GM12878 (cell line): ENCODE measurements around the gene B3GALT4. TPM values are rescaled to one million over a fixed set of nuclear protein-coding genes. Genes with fewer than 3 reads are reported as not detected.
A peak's percentile ranks its signal among the peaks of the same experiment; 100 is the strongest.

Experiments used
- ATF7 ChIP-seq: fragments of 450-650 bp; IDR thresholded peaks from 2 replicates; pipeline ENCODE4 v1.6.1; 2016; ENCODE audit warnings: low read depth, mild to moderate bottlenecking
- CHD1 ChIP-seq: IDR thresholded peaks from 2 replicates; pipeline ENCODE4 v1.6.1; 2012; ENCODE audit warnings: low read depth, low read length, improper control_type of control experiment
- EZH2 ChIP-seq: IDR thresholded peaks from 2 replicates; pipeline ENCODE4 v1.6.1; 2012; ENCODE audit warnings: low read depth, mild to moderate bottlenecking, control low read depth, inconsistent platforms, low read length, borderline replicate concordance; ENCODE audit not compliant: control insufficient read depth
- FOS ChIP-seq: IDR thresholded peaks from 3 replicates; pipeline ENCODE4 v1.6.1; 2011; ENCODE audit warnings: borderline replicate concordance; ENCODE audit not compliant: insufficient read length; ENCODE audit errors: extremely low read depth
- IKZF1 ChIP-seq: fragments of 450-650 bp; conservative IDR thresholded peaks from 2 replicates; pipeline ENCODE4 v1.6.1; 2017; ENCODE audit warnings: antibody characterized with exemption, mild to moderate bottlenecking
- JUNB ChIP-seq: IDR thresholded peaks from 2 replicates; pipeline ENCODE4 v1.6.1; 2016; ENCODE audit warnings: antibody characterized with exemption, mild to moderate bottlenecking
- JUND ChIP-seq: IDR thresholded peaks from 2 replicates; pipeline ENCODE4 v1.6.1; 2012; ENCODE audit warnings: low read depth, mild to moderate bottlenecking, low read length, improper control_type of control experiment, moderate library complexity
- MEF2A ChIP-seq: IDR thresholded peaks from 2 replicates; pipeline ENCODE4 v1.6.1; 2011; ENCODE audit warnings: low read depth, mild to moderate bottlenecking, low read length, moderate library complexity; ENCODE audit not compliant: insufficient read depth
- NFYA ChIP-seq: IDR thresholded peaks from 2 replicates; pipeline ENCODE4 v1.6.1; 2011; ENCODE audit warnings: low read depth, mild to moderate bottlenecking, low read length, improper control_type of control experiment, borderline replicate concordance
- NFYB ChIP-seq: IDR thresholded peaks from 2 replicates; pipeline ENCODE4 v1.6.1; 2011; ENCODE audit warnings: low read depth, mild to moderate bottlenecking, low read length, improper control_type of control experiment, moderate library complexity; ENCODE audit not compliant: insufficient read depth
- NR2F1 ChIP-seq: fragments of 450-650 bp; conservative IDR thresholded peaks from 2 replicates; pipeline ENCODE4 v1.6.1; 2017; ENCODE audit warnings: mild to moderate bottlenecking
- POLR2A ChIP-seq: IDR thresholded peaks from 2 replicates; pipeline ENCODE4 v1.6.1; 2011; ENCODE audit warnings: low read depth, mild to moderate bottlenecking, low read length
- RAD51 ChIP-seq: fragments of 450-650 bp; IDR thresholded peaks from 2 replicates; pipeline ENCODE4 v1.6.1; 2016; ENCODE audit warnings: moderate library complexity, mild to moderate bottlenecking, inconsistent platforms
- RB1 ChIP-seq: fragments of 450-650 bp; formaldehyde crosslinking; IDR thresholded peaks from 2 replicates; pipeline ENCODE4 v1.6.1; 2017; ENCODE audit warnings: mild to moderate bottlenecking, borderline replicate concordance
- RUNX3 ChIP-seq: IDR thresholded peaks from 2 replicates; pipeline ENCODE4 v1.6.1; 2012; ENCODE audit warnings: low read length, inconsistent platforms
- SMARCA5 ChIP-seq: fragments of 450-650 bp; IDR thresholded peaks from 2 replicates; pipeline ENCODE4 v1.6.1; 2017; ENCODE audit warnings: mild to moderate bottlenecking
- SRF ChIP-seq, 2 experiments: IDR thresholded peaks; 2 replicates each; pipeline ENCODE4 v1.6.1; 2011; ENCODE audit warnings: low read depth in 2 of 2, low read length in 2 of 2, mild to moderate bottlenecking in 1 of 2, moderate library complexity in 1 of 2
- TCF12 ChIP-seq: IDR thresholded peaks from 2 replicates; pipeline ENCODE4 v1.6.1; 2011; ENCODE audit warnings: low read depth, mild to moderate bottlenecking, low read length
- YBX1 ChIP-seq: fragments of 450-650 bp; IDR thresholded peaks from 2 replicates; pipeline ENCODE4 v1.6.1; 2016; ENCODE audit warnings: antibody characterized with exemption
- ZNF207 ChIP-seq: fragments of 450-650 bp; IDR thresholded peaks from 2 replicates; pipeline ENCODE4 v1.6.1; 2014; ENCODE audit warnings: antibody characterized with exemption, mild to moderate bottlenecking, borderline replicate concordance
- polyA plus RNA-seq, 11 experiments: library from polyadenylated mRNA; depleted of rRNA in 4 of 11; unstranded in 6 of 11; stranded (reverse) in 5 of 11; fragments of >200 nt; fragmentation: Nextera tagmentation in 4 of 11; fragmentation: Illumina TruSeq in 1 of 11; extraction: Ambion mirVana in 4 of 11; extraction: Trizol in 1 of 11; gene quantifications; 1 replicate in 1 of 11; 2 replicates in 10 of 11; pipeline versions ENCODE4 v1.2.1 to v1.2.3, GENCODE V29; 2011 to 2016; ENCODE audit warnings: inconsistent platforms in 2 of 11, missing spikeins in 2 of 11, low read depth in 1 of 11
- total RNA-seq, 4 experiments: library from RNA; depleted of rRNA in 3 of 4; stranded (reverse); fragments of >200 nt in 3 of 4; fragmentation: Illumina TruSeq in 1 of 4; extraction: Trizol in 1 of 4; gene quantifications; 2 replicates each; pipeline versions ENCODE4 v1.2.1 to v1.2.3, GENCODE V29; 2013 to 2021
- TF ChIP-seq, protein P1 (sequence below), 3 experiments: IDR thresholded peaks in 2 of 3; conservative IDR thresholded peaks in 1 of 3; 2 replicates each; pipeline ENCODE4 v1.5.1; 2011; ENCODE audit warnings: low read depth in 3 of 3, low read length in 3 of 3, mild to moderate bottlenecking in 3 of 3, control low read depth in 2 of 3, moderate library complexity in 2 of 3, inconsistent platforms in 1 of 3, mixed read lengths in 1 of 3; ENCODE audit not compliant: control insufficient read depth in 2 of 3, insufficient read depth in 1 of 3; ENCODE audit errors: extremely low read depth in 1 of 3
- TF ChIP-seq, protein P2 (sequence below): fragments of 450-650 bp; IDR thresholded peaks from 2 replicates; pipeline ENCODE4 v1.6.1; 2017; ENCODE audit warnings: mild to moderate bottlenecking, moderate library complexity
- TF ChIP-seq, protein P3 (sequence below): IDR thresholded peaks from 2 replicates; pipeline ENCODE4 v1.6.1; 2012; ENCODE audit warnings: low read length, inconsistent platforms
- TF ChIP-seq, protein P4 (sequence below): IDR thresholded peaks from 2 replicates; pipeline ENCODE4 v1.6.1; 2012; ENCODE audit warnings: low read depth, low read length, improper control_type of control experiment

The B3GALT4 gene
- total and polyA plus RNA-seq, 10 of the 15 experiments (the other 5 are each of a cell fraction or from before 2014, with no cell fraction given): 0.27 to 8.2 (median 2.6) TPM

DNA sequence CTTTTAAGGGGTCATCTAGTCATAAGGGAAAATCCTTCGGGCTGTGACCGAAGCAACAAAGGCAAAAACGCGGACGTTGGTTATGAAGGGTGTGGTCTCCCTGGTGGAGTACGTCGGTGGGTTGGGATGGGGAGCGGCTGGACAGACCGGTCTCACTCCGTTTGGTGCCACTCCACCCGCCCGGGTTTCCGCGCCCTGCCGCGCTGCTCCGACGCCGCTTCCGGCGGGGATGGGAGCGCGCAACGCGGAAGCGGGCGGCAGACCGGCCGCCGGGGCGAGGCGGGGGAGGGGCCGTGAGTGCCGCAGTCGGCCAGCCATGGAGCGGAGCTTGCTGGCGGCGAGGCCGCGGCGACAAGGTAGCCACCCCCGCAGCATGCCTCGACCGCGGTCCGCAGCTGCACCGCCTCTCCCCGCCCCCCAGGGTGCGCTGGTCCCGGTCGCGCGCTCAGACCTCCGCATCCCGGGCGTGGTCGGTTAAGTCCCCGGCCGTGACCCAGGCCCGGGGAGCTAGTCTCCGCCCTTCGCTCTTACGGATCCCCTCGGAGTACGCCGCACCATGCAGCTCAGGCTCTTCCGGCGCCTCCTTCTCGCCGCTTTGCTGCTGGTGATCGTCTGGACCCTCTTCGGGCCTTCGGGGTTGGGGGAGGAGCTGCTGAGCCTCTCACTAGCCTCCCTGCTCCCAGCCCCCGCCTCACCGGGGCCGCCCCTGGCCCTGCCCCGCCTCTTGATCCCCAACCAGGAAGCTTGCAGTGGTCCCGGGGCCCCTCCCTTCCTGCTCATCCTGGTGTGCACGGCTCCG is at the start of gene B3GALT4 (continued):
- TF ChIP-seq IKZF1: peak; percentile 85
- TF ChIP-seq NFYB: no peak
- TF ChIP-seq, protein P1, sequence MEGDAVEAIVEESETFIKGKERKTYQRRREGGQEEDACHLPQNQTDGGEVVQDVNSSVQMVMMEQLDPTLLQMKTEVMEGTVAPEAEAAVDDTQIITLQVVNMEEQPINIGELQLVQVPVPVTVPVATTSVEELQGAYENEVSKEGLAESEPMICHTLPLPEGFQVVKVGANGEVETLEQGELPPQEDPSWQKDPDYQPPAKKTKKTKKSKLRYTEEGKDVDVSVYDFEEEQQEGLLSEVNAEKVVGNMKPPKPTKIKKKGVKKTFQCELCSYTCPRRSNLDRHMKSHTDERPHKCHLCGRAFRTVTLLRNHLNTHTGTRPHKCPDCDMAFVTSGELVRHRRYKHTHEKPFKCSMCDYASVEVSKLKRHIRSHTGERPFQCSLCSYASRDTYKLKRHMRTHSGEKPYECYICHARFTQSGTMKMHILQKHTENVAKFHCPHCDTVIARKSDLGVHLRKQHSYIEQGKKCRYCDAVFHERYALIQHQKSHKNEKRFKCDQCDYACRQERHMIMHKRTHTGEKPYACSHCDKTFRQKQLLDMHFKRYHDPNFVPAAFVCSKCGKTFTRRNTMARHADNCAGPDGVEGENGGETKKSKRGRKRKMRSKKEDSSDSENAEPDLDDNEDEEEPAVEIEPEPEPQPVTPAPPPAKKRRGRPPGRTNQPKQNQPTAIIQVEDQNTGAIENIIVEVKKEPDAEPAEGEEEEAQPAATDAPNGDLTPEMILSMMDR (IDR thresholded peaks at IDR 0.05 in 2 of 3, conservative IDR thresholded peaks at IDR 0.05 in 1 of 3; ENCODE audit: control insufficient read depth in 2 of 3, extremely low read depth in 1 of 3, insufficient read depth in 1 of 3, low read depth in 3 of 3, low read length in 3 of 3): peak; percentile 34 to 60 (median 47); a peak in 4 of 6 replicates
- TF ChIP-seq, protein P2, sequence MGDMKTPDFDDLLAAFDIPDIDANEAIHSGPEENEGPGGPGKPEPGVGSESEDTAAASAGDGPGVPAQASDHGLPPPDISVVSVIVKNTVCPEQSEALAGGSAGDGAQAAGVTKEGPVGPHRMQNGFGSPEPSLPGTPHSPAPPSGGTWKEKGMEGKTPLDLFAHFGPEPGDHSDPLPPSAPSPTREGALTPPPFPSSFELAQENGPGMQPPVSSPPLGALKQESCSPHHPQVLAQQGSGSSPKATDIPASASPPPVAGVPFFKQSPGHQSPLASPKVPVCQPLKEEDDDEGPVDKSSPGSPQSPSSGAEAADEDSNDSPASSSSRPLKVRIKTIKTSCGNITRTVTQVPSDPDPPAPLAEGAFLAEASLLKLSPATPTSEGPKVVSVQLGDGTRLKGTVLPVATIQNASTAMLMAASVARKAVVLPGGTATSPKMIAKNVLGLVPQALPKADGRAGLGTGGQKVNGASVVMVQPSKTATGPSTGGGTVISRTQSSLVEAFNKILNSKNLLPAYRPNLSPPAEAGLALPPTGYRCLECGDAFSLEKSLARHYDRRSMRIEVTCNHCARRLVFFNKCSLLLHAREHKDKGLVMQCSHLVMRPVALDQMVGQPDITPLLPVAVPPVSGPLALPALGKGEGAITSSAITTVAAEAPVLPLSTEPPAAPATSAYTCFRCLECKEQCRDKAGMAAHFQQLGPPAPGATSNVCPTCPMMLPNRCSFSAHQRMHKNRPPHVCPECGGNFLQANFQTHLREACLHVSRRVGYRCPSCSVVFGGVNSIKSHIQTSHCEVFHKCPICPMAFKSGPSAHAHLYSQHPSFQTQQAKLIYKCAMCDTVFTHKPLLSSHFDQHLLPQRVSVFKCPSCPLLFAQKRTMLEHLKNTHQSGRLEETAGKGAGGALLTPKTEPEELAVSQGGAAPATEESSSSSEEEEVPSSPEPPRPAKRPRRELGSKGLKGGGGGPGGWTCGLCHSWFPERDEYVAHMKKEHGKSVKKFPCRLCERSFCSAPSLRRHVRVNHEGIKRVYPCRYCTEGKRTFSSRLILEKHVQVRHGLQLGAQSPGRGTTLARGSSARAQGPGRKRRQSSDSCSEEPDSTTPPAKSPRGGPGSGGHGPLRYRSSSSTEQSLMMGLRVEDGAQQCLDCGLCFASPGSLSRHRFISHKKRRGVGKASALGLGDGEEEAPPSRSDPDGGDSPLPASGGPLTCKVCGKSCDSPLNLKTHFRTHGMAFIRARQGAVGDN: peak; percentile 79
- TF ChIP-seq TCF12: peak; percentile 49; the same call in 1 of the 2 replicates
- peak; percentile 81; the same call in 1 of the 2 replicates for TF ChIP-seq ZNF207
- no peak for TF ChIP-seq YBX1
- TF ChIP-seq EZH2: no peak
- TF ChIP-seq RB1: peak; percentile 76; the same call in 1 of the 2 replicates
- TF ChIP-seq FOS: no peak
- no peak for TF ChIP-seq RAD51
- TF ChIP-seq CHD1: no peak
- no peak for TF ChIP-seq ATF7
- no peak for TF ChIP-seq NFYA
- no peak for TF ChIP-seq RUNX3
- TF ChIP-seq POLR2A: peak; percentile 92
- TF ChIP-seq, protein P3, sequence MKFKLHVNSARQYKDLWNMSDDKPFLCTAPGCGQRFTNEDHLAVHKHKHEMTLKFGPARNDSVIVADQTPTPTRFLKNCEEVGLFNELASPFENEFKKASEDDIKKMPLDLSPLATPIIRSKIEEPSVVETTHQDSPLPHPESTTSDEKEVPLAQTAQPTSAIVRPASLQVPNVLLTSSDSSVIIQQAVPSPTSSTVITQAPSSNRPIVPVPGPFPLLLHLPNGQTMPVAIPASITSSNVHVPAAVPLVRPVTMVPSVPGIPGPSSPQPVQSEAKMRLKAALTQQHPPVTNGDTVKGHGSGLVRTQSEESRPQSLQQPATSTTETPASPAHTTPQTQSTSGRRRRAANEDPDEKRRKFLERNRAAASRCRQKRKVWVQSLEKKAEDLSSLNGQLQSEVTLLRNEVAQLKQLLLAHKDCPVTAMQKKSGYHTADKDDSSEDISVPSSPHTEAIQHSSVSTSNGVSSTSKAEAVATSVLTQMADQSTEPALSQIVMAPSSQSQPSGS: no peak
- TF ChIP-seq, protein P4, sequence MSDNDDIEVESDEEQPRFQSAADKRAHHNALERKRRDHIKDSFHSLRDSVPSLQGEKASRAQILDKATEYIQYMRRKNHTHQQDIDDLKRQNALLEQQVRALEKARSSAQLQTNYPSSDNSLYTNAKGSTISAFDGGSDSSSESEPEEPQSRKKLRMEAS: peak; percentile 76
- no peak for TF ChIP-seq JUNB
- TF ChIP-seq SRF (IDR thresholded peaks at IDR 0.05; ENCODE audit: low read depth in 2 of 2, low read length in 2 of 2): 0 out of 4 replicates have a peak, but pooled peaks of 1 of the 2 experiments have one; percentile 49
- peak; percentile 72; the same call in 1 of the 2 replicates for TF ChIP-seq SMARCA5
- peak; percentile 71 for TF ChIP-seq NR2F1
- 0 out of 2 replicates have a peak, but pooled peaks have one; percentile 21 for TF ChIP-seq JUND
- TF ChIP-seq MEF2A: no peak
